OCI-M2 (cell line): ENCODE data around the gene INPP5J.
"Not testable (repeated sequence)": the region's sequence is repeated elsewhere in the genome, so short reads cannot be mapped to it uniquely, and the experiment has no call there.

ENCODE experiments used
- DNase-seq: peaks from one replicate; lab custom pipeline; 2025; ENCODE audit not compliant: unreplicated experiment; lab: John Stamatoyannopoulos, UW

The INPP5J gene

DNA sequence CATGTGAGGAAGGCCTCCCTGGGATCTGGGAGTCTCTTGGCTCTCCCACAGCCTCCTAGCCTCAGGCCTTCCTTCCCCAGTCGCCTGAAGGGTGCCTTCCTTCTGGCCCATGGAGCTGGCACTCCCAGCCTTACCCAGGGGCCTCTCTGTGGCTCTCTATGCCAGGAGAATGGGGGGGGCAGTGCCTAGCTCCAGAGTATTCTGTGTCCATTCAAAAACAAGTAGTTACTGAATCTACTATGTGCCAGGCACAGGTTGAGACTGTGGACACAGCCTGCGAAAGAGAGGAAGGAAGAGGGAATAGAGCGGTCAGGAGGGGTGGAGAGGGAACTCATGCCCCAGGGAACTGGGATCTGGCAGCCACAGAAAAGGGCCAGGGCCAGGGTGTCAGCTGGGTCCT is 20.3 kb downstream of the INPP5J start:
- DNase-seq = no peak

DNA sequence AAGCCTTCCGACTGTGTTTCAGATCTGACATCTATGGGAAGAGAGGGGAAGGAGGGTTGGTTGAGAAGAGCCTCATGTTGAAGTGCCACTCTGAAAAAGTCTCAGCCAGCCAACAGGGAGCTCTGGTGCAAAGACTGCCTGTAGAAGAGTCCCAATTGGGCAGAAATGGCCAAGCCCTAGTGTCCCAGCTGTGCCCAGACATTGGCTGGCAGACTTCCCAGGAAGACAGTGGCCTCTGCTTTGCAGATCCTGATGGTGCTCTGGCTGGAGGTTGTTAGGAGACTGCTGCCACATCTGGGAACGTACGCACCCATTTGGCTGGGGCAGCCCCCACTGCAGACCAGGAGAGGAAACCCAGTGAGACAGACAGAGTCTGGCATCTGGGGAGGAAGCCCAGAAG is 20.8 kb downstream of the INPP5J start:
- no peak for DNase-seq

DNA sequence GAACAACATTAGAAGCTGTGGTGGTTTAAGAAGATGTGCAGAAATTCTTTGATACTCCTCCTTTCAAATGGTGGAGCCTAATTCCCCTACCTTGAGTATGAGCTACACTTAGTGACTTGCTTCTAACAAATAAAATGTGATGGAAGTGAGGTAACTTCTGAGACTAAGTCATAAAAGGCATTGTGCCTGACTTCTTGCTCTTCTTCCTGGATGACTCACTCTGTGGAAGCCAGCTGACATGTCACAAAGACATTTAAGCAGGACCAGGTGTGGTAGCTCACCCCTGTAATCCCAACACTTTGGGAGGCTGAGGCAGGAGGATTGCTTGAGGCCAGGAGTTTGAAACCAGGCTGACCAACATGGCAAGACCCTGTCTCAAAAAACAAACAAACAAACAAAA is 21.5 kb downstream of the INPP5J start:
- DNase-seq = no peak

DNA sequence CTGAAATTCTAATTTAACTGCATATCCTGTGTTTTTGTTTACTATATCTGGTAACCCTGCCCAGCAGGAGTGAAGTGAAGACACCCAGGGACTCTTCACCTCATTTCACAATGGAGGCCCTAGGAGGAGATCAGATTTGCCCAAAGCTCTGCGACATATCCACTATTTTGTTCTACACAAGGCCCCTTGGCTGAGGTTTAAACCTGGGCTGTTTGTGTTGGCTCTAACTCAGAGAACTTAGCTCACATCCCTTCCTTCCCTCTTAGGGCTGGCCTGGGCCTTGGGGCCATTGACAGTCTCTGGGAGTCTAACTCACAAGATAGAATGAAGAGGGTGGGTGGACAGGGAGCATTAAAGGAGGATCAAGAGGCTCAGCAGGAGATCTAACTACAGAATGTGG is 25.7 kb downstream of the INPP5J start:
- DNase-seq = no peak

DNA sequence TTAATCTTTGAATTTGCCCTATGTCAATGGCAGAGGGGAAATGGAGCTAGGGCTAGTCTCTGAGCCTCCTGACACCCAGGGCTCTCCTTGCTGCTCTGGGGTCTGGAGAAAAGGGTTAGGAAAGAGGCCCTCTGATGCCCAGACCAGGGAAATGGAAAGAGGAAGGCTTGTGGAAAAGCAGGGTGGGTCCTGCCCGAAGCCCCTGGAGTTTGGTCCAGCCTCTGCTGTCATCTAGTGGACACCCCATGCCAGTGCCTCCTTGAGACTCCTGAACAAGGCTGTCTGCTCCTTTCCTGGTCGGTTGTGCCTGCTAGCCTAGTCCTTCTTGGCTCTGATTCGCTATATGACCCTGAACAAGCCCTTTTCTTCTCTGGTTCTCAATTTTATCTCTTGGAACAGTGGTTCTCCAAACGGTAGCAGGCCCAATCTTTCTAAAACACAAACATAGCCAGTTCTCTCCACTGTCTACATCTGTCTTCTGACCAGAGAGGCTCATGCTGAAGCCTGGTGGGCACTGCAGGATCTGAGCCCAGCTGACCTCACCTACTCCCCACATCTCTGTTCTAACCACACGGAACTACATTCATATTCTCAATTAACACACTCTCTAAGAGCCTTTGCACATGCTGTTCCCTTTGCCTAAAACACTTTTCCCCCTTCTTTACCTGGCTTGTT is 26.3 kb downstream of the INPP5J start:
- DNase-seq = peak; percentile 21

DNA sequence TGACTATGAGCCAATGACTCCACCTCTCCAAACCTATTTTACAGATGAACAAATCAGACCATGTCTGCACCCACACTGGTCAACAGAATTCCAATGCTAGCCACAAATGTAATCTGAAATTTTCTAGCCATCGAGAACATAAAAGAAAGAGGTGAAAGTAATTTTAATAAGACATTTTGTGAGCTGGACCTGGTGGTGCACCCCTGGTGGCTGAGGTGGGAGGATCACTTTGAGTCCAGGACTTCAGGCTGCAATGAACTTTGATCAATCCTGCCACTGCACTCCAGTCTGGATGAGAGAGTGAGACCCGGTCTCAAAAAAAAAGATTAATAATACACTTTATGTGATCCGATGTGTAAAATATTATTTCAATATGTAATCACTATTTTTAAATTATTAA is 27.8 kb downstream of the INPP5J start:
- no peak for DNase-seq

DNA sequence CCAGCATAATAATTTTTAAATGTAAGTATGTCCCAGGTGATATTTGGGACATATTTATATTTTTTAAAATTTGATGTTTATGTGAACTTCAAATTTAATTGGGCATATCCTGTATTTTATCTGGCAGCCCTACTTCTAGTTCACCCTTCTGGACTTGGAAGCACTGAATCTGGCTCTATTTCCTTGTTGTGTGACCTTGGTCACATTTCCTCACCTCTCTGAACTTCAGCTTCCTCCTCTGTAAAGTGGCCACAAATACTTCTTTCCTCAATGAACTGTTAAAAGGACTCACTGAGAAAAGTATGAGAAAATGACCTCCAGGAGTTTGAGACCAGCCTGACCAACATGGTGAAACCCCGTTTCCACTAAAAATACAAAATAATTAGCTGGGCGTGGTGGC is 29.1 kb downstream of the INPP5J start:
- no peak for DNase-seq

DNA sequence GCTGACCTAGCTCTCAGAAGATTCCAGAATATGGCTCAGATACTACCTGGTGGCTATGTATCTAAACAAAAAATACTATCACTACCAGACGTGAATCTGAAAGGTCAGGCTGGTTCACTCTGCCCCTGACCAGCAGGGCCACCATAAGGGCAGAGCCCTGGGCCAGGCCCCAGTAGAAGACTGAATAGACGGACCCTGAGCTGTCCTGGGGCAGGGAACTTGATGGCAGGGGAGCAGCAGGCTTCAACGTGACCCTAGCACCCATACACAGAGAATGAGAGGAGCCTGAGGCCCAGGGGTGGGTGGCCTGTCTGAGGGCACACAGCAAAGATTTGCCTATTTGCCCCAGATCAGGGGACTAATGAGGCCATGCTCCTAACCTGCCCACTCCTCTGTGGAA is 30.6 kb downstream of the INPP5J start:
- DNase-seq = no peak

DNA sequence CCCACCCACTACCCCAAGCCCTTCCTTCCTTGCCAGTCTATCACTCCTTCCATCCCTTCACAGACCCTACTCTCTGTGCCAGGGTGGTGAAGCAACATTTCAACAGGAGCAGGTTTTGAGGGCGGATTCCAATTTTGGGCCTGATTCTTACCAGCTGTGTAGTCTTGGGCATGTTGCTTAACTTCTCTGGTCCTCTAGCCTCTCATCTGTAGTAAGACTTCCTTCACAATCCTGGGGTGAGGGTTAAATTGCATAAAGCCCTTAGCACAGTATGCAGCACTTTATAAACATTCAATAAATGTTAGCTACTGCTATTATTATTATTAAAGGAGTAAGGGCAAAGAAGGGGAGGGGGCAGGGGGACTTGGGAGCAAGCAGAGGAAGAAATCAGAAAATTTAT is 32.2 kb downstream of the INPP5J start:
- no peak for DNase-seq

DNA sequence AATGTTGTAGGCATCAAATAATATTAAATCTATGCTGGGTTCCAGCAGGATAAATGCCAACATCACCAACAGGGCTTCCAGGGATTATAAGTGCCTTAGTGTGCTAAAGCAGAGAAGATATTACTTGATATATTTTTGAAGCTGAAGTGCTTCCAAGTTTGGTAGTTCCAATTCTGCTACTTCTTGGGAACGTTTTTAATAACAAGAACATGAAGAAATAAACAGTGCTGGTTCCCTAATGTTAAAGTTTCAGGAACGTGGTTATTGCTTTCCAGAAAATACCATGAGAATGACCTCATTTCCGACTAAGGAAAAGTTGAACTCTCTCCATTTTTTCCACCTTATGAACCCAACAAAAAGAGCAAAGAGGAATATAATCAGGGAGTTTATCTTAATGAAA is 32.7 kb downstream of the INPP5J start:
- DNase-seq = no peak

DNA sequence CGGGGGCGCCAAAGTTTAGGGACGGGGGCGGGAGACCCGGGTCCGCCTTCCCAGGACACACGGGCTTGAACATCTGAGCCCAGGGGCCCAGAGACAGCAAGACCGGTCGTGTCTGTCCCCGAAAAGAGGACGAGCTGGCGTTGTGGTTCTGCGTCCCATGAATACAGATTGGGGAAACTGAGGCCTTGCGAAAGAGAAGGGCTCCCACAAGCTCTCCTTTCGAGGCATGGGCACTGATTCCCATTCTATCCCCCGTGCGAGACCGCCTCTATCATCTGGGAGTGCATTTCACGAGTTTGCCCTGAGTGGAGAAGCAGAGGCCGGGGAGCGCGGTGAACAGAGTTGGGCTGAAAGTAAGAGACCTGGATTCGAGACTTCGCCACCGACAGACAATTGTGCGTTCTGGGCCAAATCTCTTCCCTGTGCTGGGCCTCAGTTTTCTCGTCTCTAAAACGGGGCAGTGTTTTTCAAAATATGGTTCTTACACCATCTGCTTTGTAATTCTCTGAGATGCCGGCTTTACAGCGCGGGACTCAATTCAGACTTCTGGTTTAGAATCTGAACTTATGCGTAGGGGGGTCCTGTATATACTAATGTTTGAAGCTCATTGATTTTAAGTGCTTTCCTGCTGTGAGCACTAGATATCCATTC is 37.7 kb downstream of the INPP5J start:
- no peak for DNase-seq

DNA sequence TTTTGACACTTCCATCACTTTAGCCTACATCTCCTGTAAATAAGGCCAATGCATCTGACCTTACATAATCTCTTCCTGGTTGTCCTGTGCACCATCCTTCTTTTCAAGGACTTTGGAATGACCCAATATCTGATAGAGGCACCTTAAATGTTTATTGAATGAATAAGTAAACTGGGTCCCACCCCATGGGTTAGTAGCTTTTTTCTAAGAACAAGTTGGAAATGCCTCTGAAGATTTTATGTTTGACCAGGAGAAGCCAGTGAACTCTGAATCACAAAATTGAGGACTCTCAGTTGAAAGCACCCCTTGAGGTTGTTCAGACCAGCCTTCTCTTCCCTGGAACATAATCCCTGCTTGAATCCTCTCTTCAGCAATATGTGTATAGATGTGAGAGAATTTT is 38.6 kb downstream of the INPP5J start:
- no peak for DNase-seq

DNA sequence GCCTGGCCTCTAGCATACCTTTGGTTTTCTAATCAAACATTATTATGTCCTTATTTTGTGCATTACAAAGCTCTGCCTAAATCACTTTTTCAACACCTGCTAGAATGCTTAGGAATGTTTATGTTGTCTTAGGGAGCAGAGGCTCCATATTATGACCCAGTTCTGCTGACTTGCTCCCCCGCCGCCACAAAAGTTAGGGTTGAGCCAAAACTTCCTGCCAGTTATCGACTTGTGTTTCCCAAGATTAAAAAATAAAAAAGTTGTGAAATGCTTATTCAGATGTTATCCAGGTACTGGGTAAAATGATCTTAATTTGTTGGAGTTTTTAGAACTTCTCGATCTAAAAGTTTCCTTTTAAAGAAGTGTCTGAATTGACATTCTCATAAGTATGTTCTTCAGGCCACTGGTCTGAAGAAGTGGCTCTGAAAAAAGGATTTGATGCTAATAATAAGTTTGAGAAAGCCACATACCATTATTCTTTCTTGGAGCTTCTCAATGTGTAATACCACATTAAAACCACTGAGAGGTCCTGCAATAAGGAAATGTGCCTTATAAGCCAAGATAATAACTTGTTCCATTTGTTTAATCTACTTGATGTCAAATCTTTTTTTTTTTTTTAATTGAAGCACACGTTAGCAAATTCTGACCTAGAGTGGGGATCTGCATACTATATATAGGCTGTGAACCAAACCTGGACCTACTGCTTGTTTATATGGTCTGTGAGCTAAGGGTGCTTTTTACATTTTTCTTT is 39.4 kb downstream of the INPP5J start:
- no peak for DNase-seq

DNA sequence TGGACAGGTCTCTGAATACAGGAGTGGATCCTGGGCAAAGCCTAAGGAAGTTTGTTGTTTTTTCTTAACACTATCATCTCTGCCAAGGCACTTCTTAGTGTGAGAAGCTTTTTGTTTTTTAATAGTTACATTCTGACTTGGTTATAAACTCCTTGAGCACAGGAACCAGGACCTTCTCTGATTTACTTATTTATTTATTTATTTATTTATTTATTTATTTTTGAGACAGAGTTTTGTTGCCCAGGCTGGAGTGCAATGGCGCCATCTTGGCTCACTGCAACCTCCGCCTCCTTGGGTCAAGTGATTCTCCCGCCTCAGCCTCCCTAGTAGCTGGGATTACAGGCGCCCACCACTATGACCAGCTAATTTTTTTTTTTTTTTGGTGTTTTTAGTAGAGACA is 48.2 kb downstream of the INPP5J start:
- no peak for DNase-seq

DNA sequence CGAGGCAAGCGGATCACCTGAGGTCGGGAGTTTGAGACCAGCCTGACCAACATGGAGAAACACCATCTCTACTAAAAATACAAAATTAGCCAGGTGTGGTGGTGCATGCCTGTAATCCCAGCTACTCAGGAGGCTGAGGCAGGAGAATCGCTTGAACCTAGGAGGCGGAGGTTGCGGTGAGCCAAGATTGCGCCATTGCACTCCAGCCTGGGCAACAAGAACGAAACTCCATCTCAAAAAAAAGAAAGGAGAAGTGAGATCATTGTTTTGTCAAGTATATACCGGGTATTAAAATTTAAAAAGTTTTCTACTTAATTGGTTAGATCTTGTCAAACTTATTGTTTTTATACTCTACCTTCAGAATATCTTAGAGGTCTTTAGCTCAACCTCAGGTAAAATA is 49.0 kb downstream of the INPP5J start:
- not testable (repeated sequence) for DNase-seq

DNA sequence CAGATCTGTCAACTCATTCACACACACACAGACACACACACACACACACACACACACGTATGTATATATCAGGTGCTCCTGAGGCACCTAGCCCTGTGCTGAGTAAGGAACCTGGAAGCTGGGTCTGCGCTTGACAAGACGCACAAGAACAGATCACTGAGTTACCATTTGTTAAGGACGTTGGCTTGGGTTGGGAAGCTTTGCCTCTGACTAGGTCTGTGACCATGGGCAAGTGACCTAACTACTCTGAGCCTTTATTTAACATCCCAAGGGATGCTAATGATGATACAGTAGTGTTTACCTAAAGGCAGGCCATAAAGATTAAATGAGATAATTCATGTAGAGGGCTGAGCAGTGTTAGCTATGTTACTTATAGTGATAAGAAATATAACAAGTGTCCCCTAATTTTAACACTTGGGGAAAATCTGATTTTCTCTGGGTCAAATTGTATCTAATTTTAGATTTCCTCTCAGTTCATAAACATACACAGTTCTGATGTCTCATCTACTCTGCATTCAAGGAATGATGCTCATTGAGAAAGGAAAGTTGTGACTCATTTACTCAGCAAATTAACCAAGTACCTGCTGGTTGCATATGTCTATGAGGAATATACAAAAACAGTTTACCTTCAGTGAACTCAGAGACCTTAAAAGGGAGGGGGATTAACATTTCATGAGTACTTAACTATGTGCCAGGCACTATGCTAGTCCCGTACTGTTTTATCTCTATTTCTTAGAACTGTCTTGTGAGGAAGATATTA is 50.8 kb downstream of the INPP5J start:
- DNase-seq = no peak

DNA sequence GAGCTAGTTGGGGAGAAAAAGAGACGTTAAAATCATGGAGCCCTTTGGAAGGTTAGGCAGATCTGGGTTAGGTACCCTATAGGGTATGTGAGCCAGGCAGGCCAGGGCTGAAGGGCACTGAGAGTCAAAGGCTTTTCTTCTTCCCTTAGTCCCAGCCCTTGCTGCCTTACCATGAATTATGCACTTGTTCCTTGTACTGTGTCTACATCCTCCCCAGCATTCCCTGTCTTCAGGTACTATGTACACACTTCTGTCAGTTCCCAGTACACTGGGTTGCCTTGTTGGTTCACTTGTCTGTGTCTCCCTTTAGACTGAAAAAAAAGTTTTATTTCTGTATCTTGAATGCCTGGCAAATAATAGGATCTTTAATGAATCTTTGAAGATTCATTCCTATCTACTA is 54.2 kb downstream of the INPP5J start:
- DNase-seq = no peak

DNA sequence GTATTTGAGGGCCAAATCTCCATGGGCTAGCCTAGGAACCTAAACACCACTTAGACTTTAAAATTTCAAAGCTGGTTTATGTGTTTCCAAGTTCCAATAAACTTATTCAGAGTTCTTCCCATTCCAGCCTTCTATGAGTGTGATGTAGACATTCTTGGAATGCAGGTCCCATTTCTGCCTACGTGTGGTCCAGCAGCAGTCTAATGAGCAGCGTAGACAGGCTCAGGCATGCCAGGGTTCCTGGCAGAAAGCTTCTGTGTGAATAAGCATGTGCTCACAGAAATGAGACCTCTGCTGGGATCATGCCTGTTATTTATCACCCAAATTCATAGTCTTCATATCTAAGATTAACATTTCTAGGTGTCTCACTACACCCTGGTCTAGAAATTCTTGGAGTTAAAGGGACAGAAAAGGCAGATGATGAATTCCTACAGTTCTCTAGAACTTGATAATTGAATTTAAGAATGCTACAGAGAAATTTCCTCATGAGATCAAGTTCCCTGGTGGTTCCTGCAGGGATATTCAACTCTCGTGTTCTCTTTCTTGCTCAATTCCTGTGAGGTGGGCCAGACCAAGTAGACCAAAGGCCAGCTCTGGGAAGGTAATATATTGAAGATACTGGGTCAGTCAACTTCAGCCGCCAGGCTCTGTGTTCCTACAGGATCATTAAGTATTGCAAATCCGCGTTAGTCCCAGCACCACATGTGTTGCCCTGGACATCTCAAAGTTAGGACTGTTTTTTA is 54.8 kb downstream of the INPP5J start:
- no peak for DNase-seq

DNA sequence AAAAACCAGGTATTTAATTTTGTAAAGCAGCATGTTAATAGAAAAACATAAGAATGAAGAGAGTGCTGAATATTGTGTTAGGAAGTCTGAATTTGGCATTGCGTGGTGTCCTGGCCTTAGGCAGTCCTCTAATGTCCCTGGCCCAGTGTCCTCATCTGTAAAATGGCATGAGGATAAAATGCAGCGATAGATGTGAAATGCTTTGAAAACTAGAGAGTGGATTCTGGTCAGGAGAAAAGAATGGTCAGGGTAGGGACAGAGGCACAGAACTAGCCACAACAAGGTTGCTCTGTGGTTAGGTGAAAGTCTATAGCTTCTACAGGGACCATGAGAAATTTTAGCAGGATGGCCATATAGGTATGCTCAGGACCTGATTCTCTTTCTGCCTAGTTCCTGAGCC is 56.1 kb downstream of the INPP5J start:
- DNase-seq = no peak

DNA sequence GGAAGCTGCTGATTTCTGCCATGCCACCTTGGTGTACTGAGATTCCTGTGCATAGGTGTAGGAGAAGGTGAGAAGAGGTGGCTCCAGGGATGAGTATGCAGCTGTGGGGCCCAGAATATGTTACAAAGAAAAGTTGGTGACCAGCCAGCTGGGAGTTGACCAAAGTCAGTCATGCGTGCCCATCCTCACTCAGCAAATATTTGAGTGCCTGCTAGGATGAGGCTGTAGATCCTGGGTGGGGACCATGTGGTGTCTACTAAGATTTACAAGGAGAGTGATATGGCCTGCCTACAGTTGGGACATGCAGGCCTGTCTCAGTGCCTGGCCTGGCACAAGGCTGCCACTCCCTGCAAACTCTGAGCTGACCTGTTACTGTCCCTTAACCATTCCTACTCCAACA is 56.6 kb downstream of the INPP5J start:
- no peak for DNase-seq

DNA sequence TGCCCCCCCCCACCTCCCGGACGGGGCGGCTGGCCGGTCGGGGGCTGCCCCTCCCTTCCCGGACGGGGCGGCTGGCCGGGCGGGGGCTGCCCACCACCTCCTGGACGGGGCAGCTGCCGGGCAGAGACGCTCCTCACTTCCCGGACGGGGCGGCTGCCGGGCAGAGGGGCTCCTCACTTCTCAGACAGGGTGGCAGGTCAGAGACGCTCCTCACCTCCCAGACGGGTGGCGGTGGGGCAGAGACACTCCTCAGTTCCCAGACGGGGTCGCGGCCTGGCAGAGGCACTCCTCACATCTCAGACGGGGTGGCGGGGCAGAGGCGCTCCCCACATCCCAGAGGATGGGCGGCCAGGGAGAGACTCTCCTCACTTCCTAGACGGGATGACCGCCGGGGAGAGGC is 61.2 kb downstream of the INPP5J start:
- DNase-seq = no peak
